Measurements from ENCODE around the gene TNFRSF9.
"Not testable (repeated sequence)": the region's sequence is repeated elsewhere in the genome, so short reads cannot be mapped to it uniquely, and the experiment has no call there.

TNFRSF9 gene

DNA sequence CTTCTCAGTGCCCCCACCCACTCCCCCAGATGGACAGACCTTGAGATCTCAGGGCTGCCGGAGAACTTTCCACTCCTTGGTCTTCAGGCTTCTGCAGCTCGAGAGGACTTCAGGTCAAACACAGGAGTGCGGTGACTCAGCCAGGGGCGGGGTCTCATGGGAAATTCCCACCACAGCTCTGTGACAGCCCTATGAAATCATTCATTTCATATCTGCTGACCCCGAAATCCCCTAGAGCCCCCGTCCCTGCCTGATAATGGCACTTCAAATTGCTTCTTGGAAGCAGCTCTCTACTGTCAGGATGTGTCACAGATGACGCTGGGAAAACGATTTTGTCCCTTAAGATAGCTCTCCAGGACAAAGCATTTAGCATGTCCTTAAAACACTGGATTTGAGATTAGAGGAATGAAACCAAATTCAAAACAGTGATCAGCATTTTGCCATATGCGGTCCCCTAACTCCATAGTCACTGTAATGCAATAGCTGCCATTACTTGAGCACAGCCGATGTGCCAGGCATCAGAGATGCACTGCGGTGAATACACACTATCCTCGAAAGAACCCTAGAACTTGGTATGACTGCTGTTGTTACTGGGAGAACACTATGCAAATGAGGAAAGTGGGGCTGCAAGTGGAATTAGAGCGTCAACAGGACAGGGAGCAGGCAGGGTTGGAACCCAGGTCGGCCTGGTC lies at the start of gene TNFRSF9:
TNFRSF9 (minus strand) TSS at position 95 of the 692 bp plus-strand sequence. CDS start 845 bp downstream, outside the sequence.
- in situ Hi-C loops (cut with MboI; ENCODE audit: low sequenced_read_pairs), result no loop called here

DNA sequence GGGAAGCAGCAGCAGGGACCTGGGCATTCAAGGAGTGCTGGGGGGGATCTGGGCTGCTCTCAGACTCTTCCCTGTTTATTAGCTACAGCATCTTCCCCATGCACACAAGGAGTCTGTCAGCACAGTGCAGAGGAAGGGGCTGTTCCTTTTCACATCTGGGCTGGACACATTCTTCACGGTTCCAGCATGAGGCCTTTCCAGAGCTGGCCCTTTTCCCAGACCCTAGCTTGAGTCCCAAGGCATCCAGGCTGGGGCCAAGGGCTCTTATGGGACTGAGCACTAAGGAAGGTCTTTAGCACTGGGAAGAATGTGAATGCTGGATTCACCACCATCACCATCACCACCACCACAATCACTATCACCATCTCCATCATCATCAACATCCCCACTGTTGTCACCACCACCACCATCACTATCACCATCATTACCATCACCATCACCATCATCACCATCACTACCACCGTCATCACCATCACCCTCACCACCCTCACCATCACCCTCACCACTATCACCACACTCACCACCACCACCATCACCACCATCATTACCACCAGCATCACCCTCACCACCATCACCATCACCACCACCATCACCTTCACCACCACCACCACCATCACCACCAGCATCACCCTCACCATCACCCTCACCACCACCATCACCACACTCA lies 49.3 kb upstream of the TNFRSF9 start:
- in situ Hi-C loops (cut with MboI; ENCODE audit: low sequenced_read_pairs), result loop anchor here (25.0 kb wide), 1 partner anchor 322 kb away; the partner anchor contains the start of gene SLC45A1

DNA sequence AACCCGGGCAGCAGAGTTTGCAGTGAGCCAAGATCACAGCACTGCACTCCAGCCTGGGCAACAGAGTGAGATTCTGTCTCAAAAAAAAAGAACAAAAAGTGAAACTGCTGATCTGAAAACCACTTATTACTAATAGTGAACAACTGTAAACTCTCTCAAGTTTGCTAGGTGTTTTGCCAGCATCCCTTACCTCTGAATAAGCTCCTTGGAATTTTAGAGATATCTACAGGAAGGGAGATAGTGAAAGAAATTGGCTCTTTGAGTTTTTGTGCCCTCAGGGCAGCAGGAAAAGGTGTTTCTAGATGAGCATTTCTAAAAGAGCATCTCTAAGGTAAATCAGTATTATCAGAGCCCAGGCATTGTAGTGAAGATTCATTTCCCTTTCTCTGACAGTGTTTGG lies 47.9 kb upstream of the TNFRSF9 start:
- in situ Hi-C loops (cut with MboI; ENCODE audit: low sequenced_read_pairs), result loop anchor here (25.0 kb wide), 1 partner anchor 324 kb away; the partner anchor contains the start of gene SLC45A1

- in situ Hi-C loops (cut with MboI; ENCODE audit: low sequenced_read_pairs), result loop anchor here (25.0 kb wide), 1 partner anchor 325 kb away; the partner anchor contains the start of gene SLC45A1
These were observed 46.9 kb upstream of the TNFRSF9 start for GRCh38 chr1:7987528-7987927.

DNA sequence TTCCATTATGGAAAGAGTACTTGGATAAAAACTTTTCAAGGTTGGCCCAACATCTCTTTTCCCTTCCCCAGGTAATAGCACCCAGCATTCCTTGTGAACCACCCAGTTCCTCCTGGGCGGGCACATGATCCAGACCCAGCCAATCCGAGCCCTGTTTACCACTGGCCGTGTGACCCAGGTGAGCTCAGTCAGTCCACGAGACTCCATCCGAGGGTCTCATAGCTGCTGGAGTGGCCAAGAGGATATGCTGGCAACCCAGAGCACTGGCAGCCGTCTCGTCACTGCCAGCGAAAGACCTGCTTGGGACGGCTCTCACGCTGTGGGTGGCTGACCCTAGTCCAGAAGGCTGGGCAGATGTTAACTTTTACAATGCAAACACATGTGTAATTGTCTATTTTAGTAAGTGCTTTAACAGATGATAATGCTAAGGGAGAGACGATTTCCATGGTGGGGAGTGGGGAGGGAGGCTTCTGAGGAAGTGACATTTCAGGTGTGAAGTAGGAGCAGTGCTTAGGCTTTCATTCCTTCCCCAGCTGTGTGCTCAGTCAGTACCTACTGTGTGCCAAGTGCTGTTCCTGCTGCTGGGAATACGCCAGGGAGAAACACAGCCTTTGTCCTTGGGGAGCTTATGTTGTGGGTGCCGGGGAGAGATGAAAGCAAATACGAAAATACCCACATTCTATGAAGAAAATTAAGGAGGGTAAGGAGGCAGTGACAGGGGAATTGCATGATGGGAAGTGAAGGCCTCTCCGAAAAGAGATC lies 45.4 kb upstream of the TNFRSF9 start:
- in situ Hi-C loops (cut with MboI; ENCODE audit: low sequenced_read_pairs), result loop anchor here (25.0 kb wide), 1 partner anchor 326 kb away; the partner anchor contains the start of gene SLC45A1

GRCh38 chr1:7984811-7985210 lies 44.2 kb upstream of the TNFRSF9 start:
- in situ Hi-C loops (cut with MboI; ENCODE audit: low sequenced_read_pairs), result loop anchor here (25.0 kb wide), 1 partner anchor 327 kb away; the partner anchor contains the start of gene SLC45A1

- in situ Hi-C loops (cut with MboI; ENCODE audit: low sequenced_read_pairs), result loop anchor here (25.0 kb wide), 1 partner anchor 329 kb away; the partner anchor contains the start of gene SLC45A1
These were observed 42.6 kb upstream of the TNFRSF9 start for GRCh38 chr1:7983086-7983778.

DNA sequence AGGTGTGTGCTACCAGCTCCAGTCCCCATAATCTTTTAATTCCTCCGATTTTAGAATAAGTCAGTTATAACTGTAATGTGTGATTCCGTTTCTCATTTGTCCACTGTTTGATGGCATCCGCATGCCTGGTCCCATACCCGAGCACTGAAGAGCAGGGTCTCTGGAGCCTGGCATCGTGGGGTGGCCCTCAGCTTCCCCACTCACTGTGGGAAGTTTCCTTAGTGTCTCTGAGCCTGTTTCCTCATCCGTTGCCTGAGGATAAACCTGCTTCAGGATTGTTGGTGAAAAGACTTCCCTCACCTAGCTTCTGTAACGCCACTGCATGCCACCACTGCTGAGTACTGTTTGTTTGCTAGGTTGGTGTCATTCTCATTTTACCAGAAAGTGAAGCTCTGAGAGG lies 40.3 kb upstream of the TNFRSF9 start:
- in situ Hi-C loops (cut with MboI; ENCODE audit: low sequenced_read_pairs), result loop anchor here (25.0 kb wide), 1 partner anchor 331 kb away; the partner anchor contains the start of gene SLC45A1

- in situ Hi-C loops (cut with MboI; ENCODE audit: low sequenced_read_pairs), result loop anchor here (25.0 kb wide), 1 partner anchor 337 kb away; the partner anchor contains the start of gene SLC45A1
These were observed 34.7 kb upstream of the TNFRSF9 start for GRCh38 chr1:7975212-7975865.

DNA sequence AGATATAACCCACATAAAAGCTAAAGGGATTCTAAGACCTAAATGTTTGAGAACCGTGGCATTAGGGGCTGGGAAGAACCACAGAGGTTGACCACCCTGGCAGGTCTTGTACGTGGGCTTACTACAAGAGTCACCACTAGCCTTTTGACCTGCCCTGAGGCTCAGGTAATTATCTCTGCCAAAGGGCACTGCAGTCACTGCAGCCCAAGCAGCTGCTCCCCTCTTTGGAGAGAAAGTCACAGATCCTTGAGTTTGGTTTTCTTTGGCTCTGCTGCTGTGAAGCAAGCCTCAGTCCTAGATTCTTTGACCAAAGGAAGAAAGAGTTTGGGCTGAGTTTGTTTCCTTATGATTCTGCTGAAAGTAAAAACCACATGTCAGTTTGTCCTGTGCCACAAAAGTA lies 32.4 kb upstream of the TNFRSF9 start:
- in situ Hi-C loops (cut with MboI; ENCODE audit: low sequenced_read_pairs), result no loop called here

- in situ Hi-C loops (cut with MboI; ENCODE audit: low sequenced_read_pairs), result no loop called here
These were observed 31.6 kb upstream of the TNFRSF9 start for GRCh38 chr1:7972285-7972684.

DNA sequence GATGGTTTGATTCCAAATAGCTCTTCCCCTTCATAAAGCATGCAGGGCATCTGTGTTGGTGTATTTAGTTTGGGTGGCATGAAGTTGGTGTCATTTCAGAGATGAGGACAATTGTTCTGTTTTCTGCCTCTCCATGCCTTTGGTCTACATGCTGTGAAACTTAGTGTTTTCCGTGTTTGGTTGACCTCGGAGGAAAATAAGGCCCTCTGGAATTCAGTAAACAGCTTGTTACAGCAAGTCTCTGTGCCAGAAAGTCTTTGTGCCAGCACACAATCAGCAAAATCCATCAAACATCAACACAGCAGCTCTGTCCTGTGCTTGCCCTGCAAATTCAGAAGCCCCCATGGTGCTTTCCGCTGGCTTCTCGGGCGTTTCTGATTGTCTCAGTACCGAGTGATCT lies 30.4 kb upstream of the TNFRSF9 start:
- in situ Hi-C loops (cut with MboI; ENCODE audit: low sequenced_read_pairs), result no loop called here

GRCh38 chr1:7970246-7970645 lies 29.6 kb upstream of the TNFRSF9 start:
- in situ Hi-C loops (cut with MboI; ENCODE audit: low sequenced_read_pairs), result no loop called here

DNA sequence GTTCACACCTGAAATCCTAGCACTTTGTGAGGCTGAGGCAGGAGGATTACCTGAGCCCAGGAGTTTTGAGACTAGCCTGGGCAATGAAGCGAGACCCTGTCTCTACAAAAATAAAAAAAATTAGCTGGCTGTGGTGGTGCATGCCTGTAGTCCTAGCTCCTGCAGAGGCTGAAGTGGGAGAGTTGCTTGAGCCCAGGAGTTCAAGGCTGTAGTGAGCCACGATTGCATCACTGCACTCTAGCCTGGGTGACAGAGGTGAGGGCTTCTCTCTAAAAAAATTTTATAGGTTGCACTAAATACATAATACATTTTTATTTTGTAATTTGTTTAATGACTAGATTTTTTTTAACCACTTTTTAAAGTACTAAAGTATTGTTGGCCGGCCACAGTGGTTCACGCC lies 27.0 kb upstream of the TNFRSF9 start:
- in situ Hi-C loops (cut with MboI; ENCODE audit: low sequenced_read_pairs), result no loop called here

GRCh38 chr1:7967196-7967595 lies 26.6 kb upstream of the TNFRSF9 start:
- in situ Hi-C loops (cut with MboI; ENCODE audit: low sequenced_read_pairs), result no loop called here

- in situ Hi-C loops (cut with MboI; ENCODE audit: low sequenced_read_pairs), result no loop called here
These were observed 23.8 kb upstream of the TNFRSF9 start for GRCh38 chr1:7964476-7964875.

- in situ Hi-C loops (cut with MboI; ENCODE audit: low sequenced_read_pairs), result not testable (repeated sequence)
These were observed 23.2 kb upstream of the TNFRSF9 start for GRCh38 chr1:7963841-7964240.

DNA sequence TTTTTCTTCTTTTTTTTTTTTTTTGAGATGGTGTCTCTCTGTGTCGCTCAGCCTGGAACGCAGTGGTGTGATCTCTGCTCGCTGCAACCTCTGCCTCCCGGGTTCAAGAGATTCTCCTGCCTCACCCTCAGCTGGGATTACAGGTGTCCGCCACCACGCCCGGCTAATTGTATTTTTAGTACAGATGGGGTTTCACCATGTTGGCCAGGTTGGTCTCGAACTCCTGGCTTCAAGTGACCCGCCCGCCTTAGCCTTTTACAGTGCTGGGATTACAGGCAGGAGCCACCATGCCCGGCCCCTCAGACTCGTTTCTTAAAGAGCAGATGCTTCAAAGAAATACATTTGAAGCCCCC lies 22.7 kb upstream of the TNFRSF9 start:
- in situ Hi-C loops (cut with MboI; ENCODE audit: low sequenced_read_pairs), result not testable (repeated sequence)

DNA sequence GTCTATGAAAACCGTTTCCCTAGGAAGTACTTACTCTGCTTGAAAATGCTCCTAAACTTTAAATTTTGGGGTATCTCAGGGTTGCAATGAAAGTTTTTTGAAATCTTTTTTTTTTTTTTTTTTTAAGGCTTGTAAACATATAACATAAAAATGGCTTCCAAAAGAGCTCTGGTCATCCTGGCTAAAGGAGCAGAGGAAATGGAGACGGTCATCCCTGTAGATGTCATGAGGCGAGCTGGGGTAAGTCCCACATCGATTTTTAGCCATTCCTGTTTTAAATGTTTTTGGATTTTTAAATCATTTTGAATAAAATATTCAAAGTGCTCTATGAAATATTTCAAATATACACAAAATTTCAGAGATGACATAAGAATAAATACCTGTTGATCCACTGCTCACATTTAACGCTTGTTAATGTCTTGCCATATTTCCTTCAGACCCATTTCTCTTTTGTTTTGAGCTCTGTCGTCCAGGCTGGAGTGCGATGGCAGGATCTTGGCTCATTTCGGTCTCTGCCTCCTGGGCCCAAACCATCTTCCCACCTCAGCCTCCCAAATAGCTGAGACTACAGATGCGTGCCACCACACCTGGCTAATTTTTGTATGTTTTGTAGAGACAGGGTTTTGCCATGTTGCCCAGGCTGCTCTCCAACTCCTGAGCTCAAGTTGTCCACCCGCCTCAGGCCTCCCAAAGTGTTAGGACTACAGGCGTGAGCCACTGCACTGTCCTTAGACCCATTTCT lies 22.2 kb upstream of the TNFRSF9 start:
- in situ Hi-C loops (cut with MboI; ENCODE audit: low sequenced_read_pairs), result no loop called here

- in situ Hi-C loops (cut with MboI; ENCODE audit: low sequenced_read_pairs), result no loop called here
These were observed 21.3 kb upstream of the TNFRSF9 start for GRCh38 chr1:7962014-7962335.
